Activated naive CD8-positive, alpha-beta T cell treated with anti-CD3 and anti-CD28 coated beads for 36 hours (primary cell): ENCODE data around the gene GNAS. TPM values are rescaled to one million over a fixed set of nuclear protein-coding genes. Genes with fewer than 3 reads are reported as not detected.
"Not testable (repeated sequence)": the region's sequence is repeated elsewhere in the genome, so short reads cannot be mapped to it uniquely, and the experiment has no call there.

Experiments used
- DNase-seq: peaks from one replicate; pipeline ENCODE4 v3.0.0; 2021
- H3K27ac Mint-ChIP-seq: one replicate; pipeline ENCODE4 v1.8.0; 2022; ENCODE audit warnings: mild to moderate bottlenecking, moderate library complexity, mixed read lengths
- H3K27me3 Mint-ChIP-seq: one replicate; pipeline ENCODE4 v1.8.0; 2022; ENCODE audit warnings: mild to moderate bottlenecking, mixed read lengths
- H3K36me3 Mint-ChIP-seq: one replicate; pipeline ENCODE4 v1.8.0; 2021; ENCODE audit warnings: mild to moderate bottlenecking, mixed read lengths
- H3K4me1 Mint-ChIP-seq: one replicate; pipeline ENCODE4 v1.8.0; 2021; ENCODE audit warnings: mixed read lengths
- H3K4me3 Mint-ChIP-seq: one replicate; pipeline ENCODE4 v1.8.0; 2022; ENCODE audit warnings: mild to moderate bottlenecking, moderate library complexity, mixed read lengths
- H3K9me3 Mint-ChIP-seq: one replicate; pipeline ENCODE4 v1.8.0; 2022; ENCODE audit warnings: mixed read lengths
- total RNA-seq, 2 experiments: library from RNA; stranded (reverse); gene quantifications; one replicate each; pipeline ENCODE4 v1.2.3, GENCODE V29; 2021

The GNAS gene
- total RNA-seq, 2 experiments from 2014 or later: 779 to 785 TPM

- no peaks in the 10 kb centered on the region for H3K4me1 Mint-ChIP-seq
- no peak overlapping the region for H3K27ac Mint-ChIP-seq
- no peaks in the 10 kb centered on the region for H3K36me3 Mint-ChIP-seq
- peaks cover 6% of the 10 kb centered on the region for H3K27me3 Mint-ChIP-seq
- H3K9me3 Mint-ChIP-seq: no peaks in the 10 kb centered on the region
- no peak for DNase-seq
- no peak overlapping the region for H3K4me3 Mint-ChIP-seq
Observed at GRCh38 chr20:58926802-58927489, 74.4 kb downstream of the GNAS start.

- Mint-ChIP-seq H3K4me1 (no peaks in the 10 kb centered on the region), H3K27ac (no peak overlapping the region), H3K36me3 (no peaks in the 10 kb centered on the region), H3K27me3 (peaks cover 6% of the 10 kb centered on the region), H3K4me3 (no peak overlapping the region), H3K9me3 (no peaks in the 10 kb centered on the region)
- DNase-seq: no peak
Observed at GRCh38 chr20:58927490-58928061, 75.1 kb downstream of the GNAS start.

GRCh38 chr20:58930496-58930895, 78.0 kb downstream of the GNAS start:
- Mint-ChIP-seq H3K9me3 (no peaks in the 10 kb centered on the region), H3K4me1 (no peaks in the 10 kb centered on the region), H3K36me3 (no peaks in the 10 kb centered on the region), H3K27me3 (peaks cover 6% of the 10 kb centered on the region), H3K27ac (no peak overlapping the region), H3K4me3 (no peak overlapping the region)
- no peak for DNase-seq

- Mint-ChIP-seq H3K27me3 (peaks cover 9% of the 10 kb centered on the region), H3K4me1 (no peaks in the 10 kb centered on the region), H3K36me3 (no peaks in the 10 kb centered on the region), H3K27ac (no peak overlapping the region), H3K9me3 (peaks cover 3% of the 10 kb centered on the region), H3K4me3 (no peak overlapping the region)
- DNase-seq: no peak
Observed at GRCh38 chr20:58932170-58932569, 79.7 kb downstream of the GNAS start.

- no peak for DNase-seq
- Mint-ChIP-seq H3K4me1 (no peaks in the 10 kb centered on the region), H3K27ac (no peak overlapping the region), H3K36me3 (no peaks in the 10 kb centered on the region), H3K27me3 (peaks cover 14% of the 10 kb centered on the region), H3K9me3 (peaks cover 3% of the 10 kb centered on the region), H3K4me3 (no peak overlapping the region)
Observed at GRCh38 chr20:58938078-58938477, 85.6 kb downstream of the GNAS start.

- no peak for DNase-seq
- no peaks in the 10 kb centered on the region for H3K4me1 Mint-ChIP-seq
- peaks cover 3% of the 10 kb centered on the region for H3K9me3 Mint-ChIP-seq
- no peak overlapping the region for H3K4me3 Mint-ChIP-seq
- H3K27me3 Mint-ChIP-seq: peaks cover 14% of the 10 kb centered on the region
- no peak overlapping the region for H3K27ac Mint-ChIP-seq
- H3K36me3 Mint-ChIP-seq: no peaks in the 10 kb centered on the region
Observed at GRCh38 chr20:58938541-58938940, 86.0 kb downstream of the GNAS start.

- Mint-ChIP-seq H3K4me1 (no peaks in the 10 kb centered on the region), H3K27me3 (peaks cover 11% of the 10 kb centered on the region), H3K36me3 (no peaks in the 10 kb centered on the region), H3K9me3 (no peaks in the 10 kb centered on the region), H3K27ac (no peak overlapping the region), H3K4me3 (no peak overlapping the region)
- no peak for DNase-seq
Observed at GRCh38 chr20:58941471-58941870, 89.0 kb downstream of the GNAS start.

GRCh38 chr20:58942549-58942948, 90.0 kb downstream of the GNAS start:
- no peaks in the 10 kb centered on the region for H3K4me1 Mint-ChIP-seq
- H3K36me3 Mint-ChIP-seq: no peaks in the 10 kb centered on the region
- H3K27ac Mint-ChIP-seq: no peak overlapping the region
- H3K27me3 Mint-ChIP-seq: peaks cover 7% of the 10 kb centered on the region
- no peak for DNase-seq
- no peaks in the 10 kb centered on the region for H3K9me3 Mint-ChIP-seq
- H3K4me3 Mint-ChIP-seq: no peak overlapping the region

- no peak for DNase-seq
- Mint-ChIP-seq H3K27me3 (no peaks in the 10 kb centered on the region), H3K27ac (no peak overlapping the region), H3K36me3 (no peaks in the 10 kb centered on the region), H3K4me3 (no peak overlapping the region), H3K4me1 (no peaks in the 10 kb centered on the region), H3K9me3 (no peaks in the 10 kb centered on the region)
Observed at GRCh38 chr20:58944610-58945009, 92.1 kb downstream of the GNAS start.

- DNase-seq: no peak
- no peaks in the 10 kb centered on the region for H3K4me1 Mint-ChIP-seq
- H3K27me3 Mint-ChIP-seq: no peaks in the 10 kb centered on the region
- no peaks in the 10 kb centered on the region for H3K36me3 Mint-ChIP-seq
- no peak overlapping the region for H3K27ac Mint-ChIP-seq
- H3K4me3 Mint-ChIP-seq: no peak overlapping the region
- no peaks in the 10 kb centered on the region for H3K9me3 Mint-ChIP-seq
Observed at GRCh38 chr20:58945965-58946631, 93.6 kb downstream of the GNAS start.

- H3K27me3 Mint-ChIP-seq, DNase-seq, H3K36me3 Mint-ChIP-seq, H3K4me1 Mint-ChIP-seq, H3K27ac Mint-ChIP-seq, H3K9me3 Mint-ChIP-seq, H3K4me3 Mint-ChIP-seq: not testable (repeated sequence)
Observed at GRCh38 chr20:58947797-58948388, 95.4 kb downstream of the GNAS start.

GRCh38 chr20:58950603-58951002, 98.1 kb downstream of the GNAS start:
- Mint-ChIP-seq H3K36me3 (no peaks in the 10 kb centered on the region), H3K9me3 (no peaks in the 10 kb centered on the region)
- DNase-seq: no peak

GRCh38 chr20:58953050-58953449, 100.5 kb downstream of the GNAS start:
- H3K4me3 Mint-ChIP-seq: no peak overlapping the region

More at GRCh38 chr20:58950603-58951002, 98.1 kb downstream of the GNAS start:
- Mint-ChIP-seq H3K4me3 (no peak overlapping the region), H3K4me1 (no peaks in the 10 kb centered on the region), H3K27me3 (no peaks in the 10 kb centered on the region), H3K27ac (no peak overlapping the region)

GRCh38 chr20:58956078-58956477, 103.6 kb downstream of the GNAS start:
- Mint-ChIP-seq H3K27ac (no peak overlapping the region), H3K27me3 (no peaks in the 10 kb centered on the region), H3K36me3 (no peaks in the 10 kb centered on the region), H3K4me3 (no peak overlapping the region), H3K9me3 (no peaks in the 10 kb centered on the region), H3K4me1 (no peaks in the 10 kb centered on the region)
- DNase-seq: no peak

More at GRCh38 chr20:58953050-58953449, 100.5 kb downstream of the GNAS start:
- no peaks in the 10 kb centered on the region for H3K4me1 Mint-ChIP-seq
- no peaks in the 10 kb centered on the region for H3K27me3 Mint-ChIP-seq
- DNase-seq: no peak
- no peaks in the 10 kb centered on the region for H3K36me3 Mint-ChIP-seq
- no peak overlapping the region for H3K27ac Mint-ChIP-seq
- H3K9me3 Mint-ChIP-seq: no peaks in the 10 kb centered on the region

- H3K36me3 Mint-ChIP-seq: no peaks in the 10 kb centered on the region
- no peak overlapping the region for H3K27ac Mint-ChIP-seq
- no peaks in the 10 kb centered on the region for H3K4me1 Mint-ChIP-seq
- DNase-seq: no peak
- peaks cover 4% of the 10 kb centered on the region for H3K27me3 Mint-ChIP-seq
- H3K4me3 Mint-ChIP-seq: no peak overlapping the region
- H3K9me3 Mint-ChIP-seq: no peaks in the 10 kb centered on the region
Observed at GRCh38 chr20:58959652-58960051, 107.1 kb downstream of the GNAS start.
